HL-60 (cell line): ENCODE measurements around the gene MARCHF9.

Experiments used
- DNase-seq, 2 experiments: peaks; one replicate each; pipeline ENCODE4 v3.0.0-alpha.2; 2010 to 2020; ENCODE audit warnings: low read depth in 1 of 2, low spot score in 1 of 2
- H3K27ac ChIP-seq: fragments of 250-450 bp; sonication (Bioruptor Pico); replicated peaks from 2 replicates; pipeline ENCODE4 v1.5.1; 2020; ENCODE audit warnings: mild to moderate bottlenecking, moderate library complexity
- H3K27me3 ChIP-seq: fragments of 250-450 bp; sonication (Bioruptor Pico); 2 replicates; pipeline ENCODE4 v1.5.1; 2021; ENCODE audit warnings: mild to moderate bottlenecking, moderate library complexity; ENCODE audit not compliant: insufficient read depth, poor library complexity, severe bottlenecking
- H3K4me3 ChIP-seq: replicated peaks from 2 replicates; pipeline ENCODE4 v1.5.1; 2011; ENCODE audit warnings: mild to moderate bottlenecking, control low read depth, low read length; ENCODE audit not compliant: insufficient read depth
- CTCF ChIP-seq: IDR thresholded peaks from one replicate; pipeline ENCODE4 v1.5.1; 2011; ENCODE audit warnings: low read length, control low read depth, inconsistent platforms; ENCODE audit not compliant: insufficient read depth
- GABPA ChIP-seq: IDR thresholded peaks from 2 replicates; pipeline ENCODE4 v1.6.1; 2012; ENCODE audit warnings: low read depth
- POLR2AphosphoS5 ChIP-seq: IDR thresholded peaks from 2 replicates; pipeline ENCODE4 v1.6.1; 2012; ENCODE audit warnings: low read depth
- REST ChIP-seq: IDR thresholded peaks from 2 replicates; pipeline ENCODE4 v1.6.1; 2012; ENCODE audit warnings: low read depth; ENCODE audit not compliant: insufficient replicate concordance
- SPI1 ChIP-seq: IDR thresholded peaks from 2 replicates; pipeline ENCODE4 v1.6.1; 2012; ENCODE audit warnings: low read depth, mild to moderate bottlenecking, borderline replicate concordance

MARCHF9 gene

GRCh38 chr12:57761391-57761998 is 6.6 kb downstream of the MARCHF9 start:
- H3K27ac ChIP-seq: no peak overlapping the region
- H3K4me3 ChIP-seq: no peak overlapping the region
- TF ChIP-seq REST (no peak), GABPA (no peak), CTCF (no peak), SPI1 (no peak), POLR2AphosphoS5 (no peak)
- DNase-seq: no peak
- H3K27me3 ChIP-seq: peaks cover 25% of the 10 kb centered on the region

GRCh38 chr12:57762463-57762862 is 7.6 kb downstream of the MARCHF9 start:
- DNase-seq: no peak
- Histone ChIP-seq H3K4me3 (no peak overlapping the region), H3K27ac (no peak overlapping the region), H3K27me3 (peaks cover 31% of the 10 kb centered on the region)
- TF ChIP-seq CTCF: no peak
- no peak for TF ChIP-seq GABPA
- no peak for TF ChIP-seq POLR2AphosphoS5
- TF ChIP-seq SPI1: no peak
- no peak for TF ChIP-seq REST

- H3K27me3 ChIP-seq: peaks cover 28% of the 10 kb centered on the region
- H3K27ac ChIP-seq: no peak overlapping the region
- no peak overlapping the region for H3K4me3 ChIP-seq
- TF ChIP-seq SPI1 (no peak), GABPA (no peak), POLR2AphosphoS5 (no peak), CTCF (no peak)
- no peak for DNase-seq
Observed at GRCh38 chr12:57763881-57764661, 9.2 kb downstream of the MARCHF9 start.

- H3K27ac ChIP-seq: no peak overlapping the region
Observed at GRCh38 chr12:57764662-57765002, 9.7 kb downstream of the MARCHF9 start.

More at GRCh38 chr12:57764662-57765002, 9.7 kb downstream of the MARCHF9 start:
- Histone ChIP-seq H3K27me3 (peaks cover 28% of the 10 kb centered on the region), H3K4me3 (no peak overlapping the region)
- no peak for DNase-seq
- peak; percentile 12; the same call in 1 of the 2 replicates for TF ChIP-seq SPI1
- no peak for TF ChIP-seq GABPA
